22Rv1 (cell line): ENCODE results near the gene FES.

Source experiments
- H3K27ac ChIP-seq: fragments of 450-650 bp; 2 replicates; pipeline ENCODE4 v1.5.1; 2017
- CTCF ChIP-seq: fragments of 450-650 bp; IDR thresholded peaks from 2 replicates; pipeline ENCODE4 v1.5.1; 2017; ENCODE audit warnings: mild to moderate bottlenecking
- ZFX ChIP-seq: fragments of 450-650 bp; IDR thresholded peaks from 2 replicates; pipeline ENCODE4 v1.6.1; 2017; ENCODE audit warnings: antibody characterized with exemption, borderline replicate concordance

Gene FES

GRCh38 chr15:90881978-90882721, 2.2 kb upstream of the FES start:
- no peak overlapping the region for H3K27ac ChIP-seq
- TF ChIP-seq ZFX (no peak), CTCF (no peak)

- TF ChIP-seq ZFX (no peak), CTCF (no peak)
- peak overlapping the region; percentile 12; the same call in 1 of the 2 replicates for H3K27ac ChIP-seq
Observed at GRCh38 chr15:90882781-90883525, 1.4 kb upstream of the FES start.

- peak overlapping the region; percentile 12; the same call in 1 of the 2 replicates for H3K27ac ChIP-seq
- TF ChIP-seq ZFX, result no peak
- TF ChIP-seq CTCF, result no peak
Observed at GRCh38 chr15:90883526-90883975, 753 bp upstream of the FES start.

GRCh38 chr15:90884719-90885431, 571 bp downstream of the FES start:
- H3K27ac ChIP-seq, result no peak overlapping the region
- TF ChIP-seq CTCF, result no peak
- TF ChIP-seq ZFX, result no peak

GRCh38 chr15:90885432-90886290, 1.4 kb downstream of the FES start:
- TF ChIP-seq CTCF, result peak; percentile 98
- no peak for TF ChIP-seq ZFX
- no peak overlapping the region for H3K27ac ChIP-seq

GRCh38 chr15:90886291-90886614, 1.9 kb downstream of the FES start:
- H3K27ac ChIP-seq, result no peak overlapping the region
- TF ChIP-seq CTCF (peak; percentile 32), ZFX (no peak)
